Breast epithelium (tissue), 3 donors: ENCODE results near the gene AGR3.

Source experiments
- POLR2A ChIP-seq: fragments of 450-650 bp; IDR thresholded peaks from one replicate; pipeline ENCODE4 v1.6.1; 2016; ENCODE audit warnings: antibody characterized with exemption, mild to moderate bottlenecking, moderate library complexity
- POLR2AphosphoS5 ChIP-seq, 3 donors: sonication (generic); formaldehyde crosslinking; IDR thresholded peaks; one replicate each; pipeline ENCODE4 v1.6.1; 2017; ENCODE audit warnings: antibody characterized with exemption in 3 of 3
- TF ChIP-seq, protein P1 (sequence below), 3 donors: fragments of 450-650 bp; IDR thresholded peaks; one replicate each; pipeline ENCODE4 v1.5.1; 2016 to 2017; ENCODE audit warnings: antibody characterized with exemption in 3 of 3, mild to moderate bottlenecking in 3 of 3, moderate library complexity in 3 of 3

- TF ChIP-seq POLR2AphosphoS5 (IDR thresholded peaks at IDR 0.05) (no peak), POLR2A (no peak)
- TF ChIP-seq, protein P1, sequence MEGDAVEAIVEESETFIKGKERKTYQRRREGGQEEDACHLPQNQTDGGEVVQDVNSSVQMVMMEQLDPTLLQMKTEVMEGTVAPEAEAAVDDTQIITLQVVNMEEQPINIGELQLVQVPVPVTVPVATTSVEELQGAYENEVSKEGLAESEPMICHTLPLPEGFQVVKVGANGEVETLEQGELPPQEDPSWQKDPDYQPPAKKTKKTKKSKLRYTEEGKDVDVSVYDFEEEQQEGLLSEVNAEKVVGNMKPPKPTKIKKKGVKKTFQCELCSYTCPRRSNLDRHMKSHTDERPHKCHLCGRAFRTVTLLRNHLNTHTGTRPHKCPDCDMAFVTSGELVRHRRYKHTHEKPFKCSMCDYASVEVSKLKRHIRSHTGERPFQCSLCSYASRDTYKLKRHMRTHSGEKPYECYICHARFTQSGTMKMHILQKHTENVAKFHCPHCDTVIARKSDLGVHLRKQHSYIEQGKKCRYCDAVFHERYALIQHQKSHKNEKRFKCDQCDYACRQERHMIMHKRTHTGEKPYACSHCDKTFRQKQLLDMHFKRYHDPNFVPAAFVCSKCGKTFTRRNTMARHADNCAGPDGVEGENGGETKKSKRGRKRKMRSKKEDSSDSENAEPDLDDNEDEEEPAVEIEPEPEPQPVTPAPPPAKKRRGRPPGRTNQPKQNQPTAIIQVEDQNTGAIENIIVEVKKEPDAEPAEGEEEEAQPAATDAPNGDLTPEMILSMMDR (IDR thresholded peaks at IDR 0.05): no peak
Measured at GRCh38 chr7:16880554-16880953, 1.2 kb downstream of the AGR3 start.
